KBM-7 (cell line): ENCODE data around the gene RANBP17.
"Not testable (repeated sequence)": the region's sequence is repeated elsewhere in the genome, so short reads cannot be mapped to it uniquely, and the experiment has no call there.

ENCODE experiments used
- DNase-seq: peaks from one replicate; pipeline ENCODE4 v3.0.0-alpha.2; 2015
- in situ Hi-C: fragments of 300-500 bp; cut with MboI; formaldehyde crosslinking; loops from 2 replicates; pipeline ENCODE4 v1.14.3; 2020; ENCODE audit warnings: low sequenced_read_pairs, low pct_unique_long_range_greater_than_20kb, mixed read lengths

RANBP17 gene

GRCh38 chr5:170861917-170862766 is at the start of gene RANBP17:
TSS of gene RANBP17 (plus strand) at chr5:170862018.
- in situ Hi-C loops = no loop called here
- no peak for DNase-seq

- no peak for DNase-seq
- in situ Hi-C loops = no loop called here
Measured at GRCh38 chr5:170813231-170813630, 48.6 kb upstream of the RANBP17 start.

GRCh38 chr5:170817195-170817594 is 44.6 kb upstream of the RANBP17 start:
- in situ Hi-C loops = no loop called here
- no peak for DNase-seq

- DNase-seq = no peak
- in situ Hi-C loops = no loop called here
Measured at GRCh38 chr5:170818232-170818631, 43.6 kb upstream of the RANBP17 start.

GRCh38 chr5:170819824-170820223 is 42.0 kb upstream of the RANBP17 start:
- DNase-seq = no peak
- in situ Hi-C loops = no loop called here

GRCh38 chr5:170821257-170821800 is 40.5 kb upstream of the RANBP17 start:
- in situ Hi-C loops = no loop called here
- no peak for DNase-seq

- DNase-seq = no peak
- in situ Hi-C loops = no loop called here
Measured at GRCh38 chr5:170826117-170826516, 35.7 kb upstream of the RANBP17 start.

GRCh38 chr5:170832241-170832640 is 29.6 kb upstream of the RANBP17 start:
- no peak for DNase-seq
- in situ Hi-C loops = no loop called here

- DNase-seq, in situ Hi-C loops: not testable (repeated sequence)
Measured at GRCh38 chr5:170833981-170834380, 27.8 kb upstream of the RANBP17 start.

GRCh38 chr5:170836226-170836625 is 25.6 kb upstream of the RANBP17 start:
- in situ Hi-C loops = no loop called here
- DNase-seq = no peak

GRCh38 chr5:170843870-170844269 is 17.9 kb upstream of the RANBP17 start:
- in situ Hi-C loops = no loop called here
- DNase-seq = no peak

- in situ Hi-C loops = no loop called here
- DNase-seq = no peak
Measured at GRCh38 chr5:170844651-170845050, 17.2 kb upstream of the RANBP17 start.

GRCh38 chr5:170846416-170846815 is 15.4 kb upstream of the RANBP17 start:
- no peak for DNase-seq
- in situ Hi-C loops = no loop called here

- in situ Hi-C loops = no loop called here
Measured at GRCh38 chr5:170846846-170847245, 15.0 kb upstream of the RANBP17 start.

GRCh38 chr5:170848033-170848432 is 13.8 kb upstream of the RANBP17 start:
- in situ Hi-C loops = no loop called here
- no peak for DNase-seq

More at GRCh38 chr5:170846846-170847245, 15.0 kb upstream of the RANBP17 start:
- no peak for DNase-seq

- DNase-seq = no peak
- in situ Hi-C loops = no loop called here
Measured at GRCh38 chr5:170849374-170849773, 12.4 kb upstream of the RANBP17 start.

GRCh38 chr5:170854566-170854965 is 7.3 kb upstream of the RANBP17 start:
- DNase-seq = no peak
- in situ Hi-C loops = no loop called here

GRCh38 chr5:170857066-170857465 is 4.8 kb upstream of the RANBP17 start:
- DNase-seq = no peak
- in situ Hi-C loops = no loop called here

- in situ Hi-C loops = no loop called here
- no peak for DNase-seq
Measured at GRCh38 chr5:170860415-170860814, 1.4 kb upstream of the RANBP17 start.

- in situ Hi-C loops = no loop called here
- DNase-seq = no peak
Measured at GRCh38 chr5:170860818-170861666, 776 bp upstream of the RANBP17 start.
